GM12801 (cell line): ENCODE measurements around the gene EPN2.

Experiments
- TF ChIP-seq, protein P1 (sequence below): IDR thresholded peaks from one replicate; pipeline ENCODE4 v1.5.1; 2011; ENCODE audit warnings: control low read depth; ENCODE audit not compliant: insufficient read length; ENCODE audit errors: extremely low read depth

EPN2 gene

DNA sequence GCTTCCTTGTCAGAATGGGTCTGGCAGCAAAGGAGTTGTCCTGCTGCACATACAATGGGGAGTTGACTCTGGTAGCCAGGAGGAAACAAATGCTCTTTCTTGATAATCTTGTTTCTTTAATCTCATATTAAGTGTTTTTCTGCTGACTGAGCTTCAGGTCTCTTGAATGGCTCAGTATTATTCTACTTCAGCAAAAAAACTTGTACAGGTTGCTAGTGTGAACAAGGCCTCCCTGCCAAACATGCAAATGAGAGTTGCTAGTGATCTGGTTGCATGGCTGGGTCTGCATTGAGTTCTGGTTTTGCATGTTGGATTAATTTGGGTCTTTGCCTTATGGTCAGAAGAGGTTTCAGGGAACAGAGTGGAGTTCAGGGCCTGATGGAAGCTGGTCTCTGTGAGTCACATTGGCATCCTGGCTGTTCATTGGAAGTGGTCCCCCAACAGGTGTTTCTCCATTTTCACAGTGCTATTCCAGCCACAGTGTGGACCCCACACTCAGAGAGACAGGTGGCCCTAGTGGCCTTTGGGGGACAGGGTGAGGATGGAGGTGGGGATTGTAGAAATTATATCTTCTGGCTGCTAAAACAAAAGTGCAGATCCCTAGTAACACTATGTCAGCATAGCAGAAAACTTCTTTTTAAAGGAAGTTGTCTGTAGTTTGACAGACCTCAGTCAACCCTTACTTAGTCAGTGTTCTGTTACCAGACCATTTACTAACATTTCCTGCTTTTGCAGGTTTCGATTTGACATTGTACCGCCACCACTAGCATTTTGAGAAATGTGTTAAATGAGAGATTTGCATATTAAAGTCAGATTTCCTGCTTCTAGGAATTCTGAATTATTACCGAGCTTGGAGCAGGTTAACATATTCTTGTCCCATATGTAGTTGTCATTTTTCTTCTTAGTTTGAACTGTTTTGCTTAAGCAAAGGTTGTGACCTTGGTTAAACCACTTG lies 47.1 kb downstream of the EPN2 start:
- TF ChIP-seq, protein P1, sequence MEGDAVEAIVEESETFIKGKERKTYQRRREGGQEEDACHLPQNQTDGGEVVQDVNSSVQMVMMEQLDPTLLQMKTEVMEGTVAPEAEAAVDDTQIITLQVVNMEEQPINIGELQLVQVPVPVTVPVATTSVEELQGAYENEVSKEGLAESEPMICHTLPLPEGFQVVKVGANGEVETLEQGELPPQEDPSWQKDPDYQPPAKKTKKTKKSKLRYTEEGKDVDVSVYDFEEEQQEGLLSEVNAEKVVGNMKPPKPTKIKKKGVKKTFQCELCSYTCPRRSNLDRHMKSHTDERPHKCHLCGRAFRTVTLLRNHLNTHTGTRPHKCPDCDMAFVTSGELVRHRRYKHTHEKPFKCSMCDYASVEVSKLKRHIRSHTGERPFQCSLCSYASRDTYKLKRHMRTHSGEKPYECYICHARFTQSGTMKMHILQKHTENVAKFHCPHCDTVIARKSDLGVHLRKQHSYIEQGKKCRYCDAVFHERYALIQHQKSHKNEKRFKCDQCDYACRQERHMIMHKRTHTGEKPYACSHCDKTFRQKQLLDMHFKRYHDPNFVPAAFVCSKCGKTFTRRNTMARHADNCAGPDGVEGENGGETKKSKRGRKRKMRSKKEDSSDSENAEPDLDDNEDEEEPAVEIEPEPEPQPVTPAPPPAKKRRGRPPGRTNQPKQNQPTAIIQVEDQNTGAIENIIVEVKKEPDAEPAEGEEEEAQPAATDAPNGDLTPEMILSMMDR: no peak

GRCh38 chr17:19285213-19285900 lies 48.2 kb downstream of the EPN2 start:
- TF ChIP-seq, protein P1: no peak

GRCh38 chr17:19286751-19287341 lies 49.7 kb downstream of the EPN2 start:
- TF ChIP-seq, protein P1: no peak

DNA sequence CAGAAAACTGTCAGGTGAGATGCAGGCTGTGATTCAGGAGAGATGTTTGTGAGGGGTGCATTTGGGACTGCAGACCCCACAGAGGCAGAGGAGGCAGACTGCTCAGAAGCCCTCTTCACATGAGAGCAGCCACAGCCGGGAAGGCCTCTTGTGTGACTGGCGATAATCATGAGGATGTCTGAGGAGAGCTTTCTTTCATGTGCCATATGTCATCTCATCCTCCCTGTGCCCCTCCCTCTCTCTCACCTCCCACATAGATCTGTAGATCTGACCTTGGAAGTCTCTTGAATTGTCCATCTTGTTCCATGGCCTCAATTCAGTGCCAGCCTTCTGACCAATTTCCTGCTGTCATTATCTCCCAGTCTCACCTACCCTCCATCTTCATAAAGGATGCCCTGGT lies 50.5 kb downstream of the EPN2 start:
- TF ChIP-seq, protein P1: no peak

DNA sequence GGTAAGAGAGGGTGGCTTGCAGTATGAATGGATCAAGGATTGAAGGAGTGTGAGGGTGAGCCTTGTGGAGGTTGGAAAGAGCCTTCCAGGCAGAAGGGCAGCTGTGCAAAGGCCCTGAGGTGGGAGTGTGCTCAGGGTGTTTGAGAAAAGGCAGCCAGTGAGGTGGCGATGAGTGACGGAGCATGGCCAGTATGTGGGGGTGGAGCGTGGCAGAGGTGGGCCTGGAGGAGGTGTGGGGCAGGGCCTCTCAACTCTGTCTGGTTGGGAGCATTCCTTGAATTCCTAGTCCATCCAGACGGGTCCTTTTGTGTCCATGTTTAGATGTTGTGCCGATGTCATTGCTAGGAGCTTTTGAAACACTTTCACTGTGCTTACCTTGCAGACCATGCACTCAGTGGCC lies 51.3 kb downstream of the EPN2 start:
- TF ChIP-seq, protein P1: no peak

GRCh38 chr17:19290066-19290705 lies 53.0 kb downstream of the EPN2 start:
- TF ChIP-seq, protein P1: no peak
